Measurements from ENCODE around the gene ZNF174.

ZNF174 gene

GRCh38 chr16:3377917-3378316 lies 23.1 kb upstream of the ZNF174 start:
- H3K36me3 ChIP-seq (ENCODE audit: insufficient read depth, low read length) = peaks cover 6% of the 10 kb centered on the region; the same call in 1 of the 2 replicates

DNA sequence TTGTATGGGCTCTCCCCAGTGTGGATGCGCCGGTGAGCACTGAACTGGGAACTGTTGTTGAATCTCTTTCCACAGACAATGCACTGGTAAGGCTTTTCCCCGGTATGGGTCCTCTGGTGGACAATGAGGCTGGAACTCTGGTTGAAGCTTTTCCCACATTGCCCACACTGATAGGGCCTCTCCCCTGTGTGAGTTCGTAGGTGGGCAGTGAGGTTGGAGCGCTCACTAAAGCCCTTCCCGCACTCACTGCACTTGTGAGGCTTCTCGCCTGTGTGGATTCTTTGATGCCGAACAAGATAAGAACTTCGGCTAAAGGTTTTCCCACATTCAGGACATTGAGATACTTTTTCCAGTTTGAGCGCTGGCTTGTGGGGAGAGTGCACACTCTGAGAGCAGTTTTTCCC lies 18.0 kb upstream of the ZNF174 start:
- Histone ChIP-seq H3K4me2 (ENCODE audit: low read depth, low read length, poor library complexity, severe bottlenecking) (no peak overlapping the region), H3K4me1 (ENCODE audit: insufficient read depth, low read length, poor library complexity, severe bottlenecking) (no peaks in the 10 kb centered on the region), H3F3A (ENCODE audit: low read depth) (no peaks in the 10 kb centered on the region), H3K9me2 (replicated peaks; ENCODE audit: low read depth, low read length) (no peaks in the 10 kb centered on the region), H3K79me2 (ENCODE audit: insufficient read depth, low read length) (no peaks in the 10 kb centered on the region), H3K4me3 (ENCODE audit: low read length, poor library complexity, severe bottlenecking) (no peak overlapping the region), H3K27me3 (ENCODE audit: insufficient read depth, low read length, poor library complexity, severe bottlenecking) (no peaks in the 10 kb centered on the region), H3K36me3 (ENCODE audit: insufficient read depth, low read length) (peaks cover 25% of the 10 kb centered on the region; the same call in 1 of the 2 replicates), H3K9me3 (ENCODE audit: insufficient read depth, low read depth, low read length) (peaks cover 13% of the 10 kb centered on the region; the same call in 1 of the 2 replicates), H4K20me1 (ENCODE audit: insufficient read depth, low read length, poor library complexity, severe bottlenecking) (no peaks in the 10 kb centered on the region), H2AFZ (ENCODE audit: low read length) (no peak overlapping the region), H3K9ac (ENCODE audit: low read depth, low read length, poor library complexity, severe bottlenecking) (no peak overlapping the region)
- TF ChIP-seq EZH2phosphoT487 (IDR thresholded peaks at IDR 0.05; ENCODE audit: borderline replicate concordance) (no peak), CTCF (conservative IDR thresholded peaks at IDR 0.05; ENCODE audit: low read length) (no peak)

More at GRCh38 chr16:3377917-3378316, 23.1 kb upstream of the ZNF174 start:
- H3F3A ChIP-seq (ENCODE audit: low read depth) = no peaks in the 10 kb centered on the region
- no peaks in the 10 kb centered on the region for H3K4me1 ChIP-seq (ENCODE audit: insufficient read depth, low read length, poor library complexity, severe bottlenecking)
- H3K79me2 ChIP-seq (ENCODE audit: insufficient read depth, low read length) = no peaks in the 10 kb centered on the region
- H4K20me1 ChIP-seq (ENCODE audit: insufficient read depth, low read length, poor library complexity, severe bottlenecking) = no peaks in the 10 kb centered on the region
- H3K9ac ChIP-seq (ENCODE audit: low read depth, low read length, poor library complexity, severe bottlenecking) = no peak overlapping the region
- no peaks in the 10 kb centered on the region for H3K27me3 ChIP-seq (ENCODE audit: insufficient read depth, low read length, poor library complexity, severe bottlenecking)
- H3K4me3 ChIP-seq (ENCODE audit: low read length, poor library complexity, severe bottlenecking) = no peak overlapping the region
- H3K4me2 ChIP-seq (ENCODE audit: low read depth, low read length, poor library complexity, severe bottlenecking) = no peak overlapping the region
- peaks cover 6% of the 10 kb centered on the region; the same call in 1 of the 2 replicates for H3K9me3 ChIP-seq (ENCODE audit: insufficient read depth, low read depth, low read length)
- H3K9me2 ChIP-seq (replicated peaks; ENCODE audit: low read depth, low read length) = no peaks in the 10 kb centered on the region
- TF ChIP-seq CTCF (conservative IDR thresholded peaks at IDR 0.05; ENCODE audit: low read length) (no peak), EZH2phosphoT487 (IDR thresholded peaks at IDR 0.05; ENCODE audit: borderline replicate concordance) (no peak)
- H2AFZ ChIP-seq (ENCODE audit: low read length) = no peak overlapping the region

DNA sequence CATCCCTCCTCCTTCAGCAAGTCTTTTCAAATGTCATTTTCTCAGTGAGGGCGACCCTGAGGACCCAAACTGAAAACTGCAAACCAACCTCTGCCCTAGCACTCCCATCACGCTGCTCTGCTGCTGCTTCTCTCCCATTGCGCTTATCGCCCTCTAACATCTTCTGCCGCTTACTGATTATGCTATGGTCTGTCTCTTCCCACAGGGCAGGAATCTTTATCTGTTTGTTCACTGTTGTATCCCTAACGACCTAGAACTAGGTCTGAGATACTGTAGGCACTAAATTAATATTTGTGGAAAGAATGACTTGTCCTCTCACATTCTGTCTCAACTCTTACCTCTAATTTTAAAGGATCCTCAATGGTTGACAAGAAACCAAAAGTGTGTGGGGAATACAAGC lies 12.7 kb upstream of the ZNF174 start:
- Histone ChIP-seq H3K4me3 (ENCODE audit: low read length, poor library complexity, severe bottlenecking) (no peak overlapping the region), H3K9ac (ENCODE audit: low read depth, low read length, poor library complexity, severe bottlenecking) (no peak overlapping the region), H3K4me1 (ENCODE audit: insufficient read depth, low read length, poor library complexity, severe bottlenecking) (no peaks in the 10 kb centered on the region), H3K27me3 (ENCODE audit: insufficient read depth, low read length, poor library complexity, severe bottlenecking) (no peaks in the 10 kb centered on the region), H3K36me3 (ENCODE audit: insufficient read depth, low read length) (peaks cover 15% of the 10 kb centered on the region; the same call in 1 of the 2 replicates), H3K4me2 (ENCODE audit: low read depth, low read length, poor library complexity, severe bottlenecking) (no peak overlapping the region), H3K9me3 (ENCODE audit: insufficient read depth, low read depth, low read length) (peaks cover 3% of the 10 kb centered on the region; the same call in 1 of the 2 replicates), H3K9me2 (replicated peaks; ENCODE audit: low read depth, low read length) (no peaks in the 10 kb centered on the region), H3F3A (ENCODE audit: low read depth) (no peaks in the 10 kb centered on the region), H4K20me1 (ENCODE audit: insufficient read depth, low read length, poor library complexity, severe bottlenecking) (no peaks in the 10 kb centered on the region), H3K79me2 (ENCODE audit: insufficient read depth, low read length) (no peaks in the 10 kb centered on the region), H2AFZ (ENCODE audit: low read length) (no peak overlapping the region)
- TF ChIP-seq CTCF (conservative IDR thresholded peaks at IDR 0.05; ENCODE audit: low read length) (no peak), EZH2phosphoT487 (IDR thresholded peaks at IDR 0.05; ENCODE audit: borderline replicate concordance) (no peak)

Data from Loucy (cell line).